Skeletal muscle tissue (tissue), 4 donors: ENCODE results near the gene MYMX. TPM values are rescaled to one million over a fixed set of nuclear protein-coding genes. Genes with fewer than 3 reads are reported as not detected.

Experiments used
- H3K27ac ChIP-seq: one replicate; pipeline ENCODE4 v1.7.0; 2013; ENCODE audit warnings: mild to moderate bottlenecking, low read depth, low read length, inconsistent platforms
- H3K27me3 ChIP-seq, 3 donors: one replicate each; pipeline ENCODE4 v1.7.0; 2013; ENCODE audit warnings: low read length in 3 of 3; ENCODE audit not compliant: control insufficient read depth in 3 of 3, insufficient read depth in 3 of 3
- H3K36me3 ChIP-seq, 3 donors: one replicate each; pipeline ENCODE4 v1.7.0; 2013; ENCODE audit warnings: low read length in 3 of 3; ENCODE audit not compliant: control insufficient read depth in 3 of 3, insufficient read depth in 3 of 3
- H3K4me1 ChIP-seq, 3 donors: one replicate each; pipeline ENCODE4 v1.7.0; 2013; ENCODE audit warnings: low read length in 3 of 3, mild to moderate bottlenecking in 3 of 3; ENCODE audit not compliant: control insufficient read depth in 3 of 3, insufficient read depth in 3 of 3
- H3K4me3 ChIP-seq, 3 donors: one replicate each; pipeline ENCODE4 v1.7.0; 2013; ENCODE audit warnings: low read length in 3 of 3
- H3K9ac ChIP-seq, 3 donors: one replicate each; pipeline ENCODE4 v1.7.0; 2013; ENCODE audit warnings: low read length in 3 of 3, mild to moderate bottlenecking in 3 of 3, moderate library complexity in 2 of 3, low read depth in 1 of 3
- H3K9me3 ChIP-seq, 3 donors: one replicate each; pipeline ENCODE4 v1.7.0; 2013; ENCODE audit warnings: low read length in 3 of 3; ENCODE audit not compliant: control insufficient read depth in 3 of 3
- total RNA-seq: library from RNA; depleted of rRNA; stranded (reverse); fragments of >200 nt; gene quantifications from one replicate; pipeline ENCODE4 v1.2.3, GENCODE V29; 2014
- donor health status: Osteomylitis.

Gene MYMX
- total RNA-seq, 1 donor from 2014 or later = 7.3 TPM

- peak overlapping the region in 2 of 3 donors; percentile 35 to 54 for H3K4me3 ChIP-seq
- H3K36me3 ChIP-seq = peaks cover 6 to 8% (median 6%) of the 10 kb centered on the region in 3 donors
- no peaks in the 10 kb centered on the region for H3K27me3 ChIP-seq
- H3K4me1 ChIP-seq = peaks cover 32 to 36% (median 34%) of the 10 kb centered on the region in 3 donors
- H3K9ac ChIP-seq = peak overlapping the region; percentile 25 to 50 (median 40)
- no peak overlapping the region for H3K27ac ChIP-seq
- H3K9me3 ChIP-seq = no peaks in the 10 kb centered on the region
Observed at GRCh38 chr6:44262467-44263353, 46.0 kb downstream of the MYMX start.

DNA sequence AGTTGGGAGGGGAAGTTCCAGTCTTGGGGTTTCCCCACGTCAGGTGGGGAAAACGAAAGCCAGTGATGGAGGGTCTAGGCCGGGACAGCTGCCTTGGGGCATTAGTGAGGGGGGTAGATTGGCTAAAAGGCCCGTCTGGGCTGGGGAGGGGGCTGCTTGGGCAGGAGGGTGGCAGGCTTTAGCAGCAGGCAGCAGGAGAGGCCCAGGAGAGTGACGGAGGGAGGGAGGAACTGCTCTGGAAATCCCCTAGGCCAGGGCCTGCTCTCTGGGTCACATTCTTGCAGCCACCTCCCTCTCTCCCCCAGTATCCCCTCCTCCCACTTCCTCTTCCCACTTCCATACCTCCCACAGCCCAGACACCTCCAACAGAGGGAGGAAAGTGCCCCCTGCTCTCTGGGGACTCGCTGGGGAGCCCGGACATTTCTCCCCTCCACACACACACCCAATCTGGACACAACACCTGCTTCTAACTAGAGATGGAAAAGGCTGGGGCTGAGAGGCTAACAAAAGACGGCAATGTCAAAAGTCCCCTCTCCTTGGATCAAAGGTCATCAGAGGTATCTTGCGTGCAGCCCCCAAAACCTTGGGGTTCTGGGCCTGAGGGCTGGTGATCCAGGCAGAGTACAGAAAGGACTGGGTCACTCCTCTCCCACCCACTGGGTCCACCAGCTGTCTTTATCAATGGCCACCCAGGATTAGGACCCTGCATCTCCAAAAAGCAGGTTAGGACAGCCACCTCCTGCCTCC, 46.8 kb downstream of the MYMX start:
- peak overlapping the region; percentile 59 to 87 (median 81) for H3K9ac ChIP-seq
- peaks cover 27 to 32% (median 29%) of the 10 kb centered on the region in 3 donors for H3K4me1 ChIP-seq
- peaks cover 6 to 8% (median 6%) of the 10 kb centered on the region in 3 donors for H3K36me3 ChIP-seq
- H3K9me3 ChIP-seq = no peaks in the 10 kb centered on the region
- H3K27me3 ChIP-seq = peaks cover 2 to 6% (median 3%) of the 10 kb centered on the region in 3 donors
- H3K27ac ChIP-seq = no peak overlapping the region
- H3K4me3 ChIP-seq = peak overlapping the region; percentile 41 to 87 (median 73)

DNA sequence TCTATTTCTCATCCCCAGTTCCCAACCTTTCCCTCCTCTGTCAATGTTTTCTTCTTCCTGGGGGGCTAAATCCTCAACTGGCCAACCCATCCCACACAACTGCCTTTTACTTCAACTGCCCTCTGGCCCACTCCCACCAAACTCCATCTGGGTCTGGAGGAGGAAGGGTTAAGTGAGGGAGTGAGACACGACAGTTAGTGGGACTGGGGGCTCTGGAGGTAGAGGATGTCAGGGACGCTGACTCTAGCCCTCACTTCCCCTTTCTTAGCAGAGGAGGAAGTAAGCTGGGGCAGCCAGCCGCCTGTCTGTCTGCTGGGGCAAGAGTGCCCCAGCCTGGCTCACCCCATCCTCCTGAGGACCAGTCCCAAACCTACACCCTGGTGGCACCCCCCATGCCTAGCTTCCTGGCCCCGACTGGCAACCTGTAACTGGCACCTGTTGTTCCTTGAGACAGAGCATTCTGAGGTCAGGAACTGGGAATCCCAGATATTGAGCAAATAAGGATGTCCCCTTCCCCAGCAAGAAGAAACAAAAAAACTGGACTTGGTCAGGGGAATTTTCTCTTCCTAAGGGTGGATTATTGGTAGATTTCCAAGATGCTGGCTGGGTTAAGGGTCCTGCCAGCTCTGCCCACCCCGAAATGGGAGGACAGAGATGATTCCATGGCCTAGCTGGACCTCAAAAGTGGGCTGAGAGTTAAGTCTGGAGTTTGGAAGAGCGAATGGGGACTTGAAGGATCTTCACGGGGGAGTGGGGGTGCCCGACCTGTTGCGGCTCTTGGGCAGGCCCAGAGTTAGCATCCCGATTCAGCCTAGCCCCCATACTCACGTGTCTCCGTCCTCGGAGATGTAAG, 47.7 kb downstream of the MYMX start:
- H3K9ac ChIP-seq = peak overlapping the region; percentile 75 to 87 (median 81)
- H3K27me3 ChIP-seq = peaks cover 7 to 10% (median 9%) of the 10 kb centered on the region in 3 donors
- peak overlapping the region; percentile 73 to 87 (median 85) for H3K4me3 ChIP-seq
- H3K36me3 ChIP-seq = peaks cover 6% of the 10 kb centered on the region in 3 donors
- peak overlapping the region; percentile 55 for H3K27ac ChIP-seq
- peaks cover 27 to 32% (median 29%) of the 10 kb centered on the region in 3 donors for H3K4me1 ChIP-seq
- H3K9me3 ChIP-seq = no peaks in the 10 kb centered on the region

DNA sequence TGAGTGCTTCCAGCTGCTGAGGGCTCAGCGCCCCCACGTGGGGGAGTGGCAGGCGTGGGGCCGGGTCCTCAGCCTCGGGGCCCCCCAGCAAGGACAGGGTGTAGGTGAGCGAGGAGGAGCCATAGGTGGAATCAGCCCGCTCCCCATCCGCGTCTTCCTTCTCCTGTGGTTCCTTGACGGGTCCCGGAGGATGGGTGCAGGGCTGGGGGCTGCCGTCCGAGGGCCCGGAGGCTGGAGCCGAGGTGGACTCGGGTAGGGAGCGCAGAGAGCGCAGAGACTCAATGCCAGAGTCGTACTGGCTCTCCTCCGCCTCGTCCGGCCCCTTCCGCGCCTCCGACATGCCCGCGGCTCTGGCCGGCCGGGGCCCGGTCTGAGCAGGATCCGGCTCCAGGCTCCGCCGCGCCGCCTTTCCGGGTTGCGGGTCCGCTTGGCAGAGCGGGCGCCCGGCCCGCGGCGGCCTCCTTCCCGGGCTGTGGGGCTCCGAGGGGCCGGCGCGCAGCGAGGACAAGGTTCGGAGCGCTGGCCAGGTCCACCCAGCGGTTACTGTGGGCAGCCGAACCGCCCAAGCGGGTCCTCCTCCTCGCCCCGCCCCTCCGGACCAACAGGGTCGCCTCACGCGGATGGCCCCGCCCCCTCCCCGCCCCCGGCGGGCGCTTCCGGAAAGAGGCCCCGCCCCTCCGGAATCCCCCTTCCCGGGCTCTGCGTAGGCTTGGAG, 48.4 kb downstream of the MYMX start, which contains the start of gene NFKBIE:
NFKBIE (minus strand) TSS at position 545 of the 715 bp plus-strand sequence; CDS start at position 340, 205 bp downstream.
- peak within 1 kb of the TSS; percentile 73 to 87 (median 85) for H3K4me3 ChIP-seq
- no peaks in the 10 kb centered on the region for H3K9me3 ChIP-seq
- peaks cover 0 to 3% (median 3%) of the 10 kb centered on the region in 3 donors for H3K36me3 ChIP-seq
- H3K9ac ChIP-seq = peak within 1 kb of the TSS; percentile 75 to 87 (median 81)
- H3K27me3 ChIP-seq = peaks cover 13 to 16% (median 14%) of the 10 kb centered on the region in 3 donors
- H3K27ac ChIP-seq = peak within 1 kb of the TSS; percentile 55
- H3K4me1 ChIP-seq = peaks cover 27 to 32% (median 29%) of the 10 kb centered on the region in 3 donors

- no peak overlapping the region for H3K27ac ChIP-seq
- H3K4me1 ChIP-seq = peaks cover 27 to 32% (median 29%) of the 10 kb centered on the region in 3 donors
- no peak overlapping the region for H3K9ac ChIP-seq
- H3K36me3 ChIP-seq = no peaks in the 10 kb centered on the region
- peaks cover 13 to 16% (median 14%) of the 10 kb centered on the region in 3 donors for H3K27me3 ChIP-seq
- peak overlapping the region; percentile 37 to 54 (median 52) for H3K4me3 ChIP-seq
- no peaks in the 10 kb centered on the region for H3K9me3 ChIP-seq
Observed at GRCh38 chr6:44265722-44266233, 49.1 kb downstream of the MYMX start.

GRCh38 chr6:44266347-44266746, 49.6 kb downstream of the MYMX start:
- no peak overlapping the region for H3K27ac ChIP-seq

DNA sequence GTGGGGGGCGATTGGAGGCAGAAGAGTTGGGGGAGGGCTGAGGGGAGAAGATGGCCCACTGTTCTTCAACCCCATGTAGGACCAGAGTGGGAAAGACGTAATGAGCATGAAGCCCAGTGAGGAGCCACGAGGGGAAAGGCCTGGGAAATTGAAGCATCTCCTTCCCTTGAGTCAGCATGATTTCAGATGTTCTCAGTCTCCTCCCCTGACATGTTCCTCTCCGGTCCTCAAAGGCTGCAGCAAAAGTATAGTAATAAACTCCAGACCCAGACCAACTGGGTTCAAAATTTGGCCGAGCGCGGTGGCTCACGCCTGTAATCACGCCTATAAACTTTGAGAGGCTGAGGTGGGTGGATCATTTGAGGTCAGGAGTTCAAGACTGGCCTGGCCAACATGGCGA, 50.5 kb downstream of the MYMX start:
- Histone ChIP-seq H3K4me1 (peaks cover 27 to 30% (median 29%) of the 10 kb centered on the region in 3 donors), H3K27me3 (peaks cover 24 to 29% (median 27%) of the 10 kb centered on the region in 3 donors), H3K27ac (no peak overlapping the region), H3K9me3 (no peaks in the 10 kb centered on the region), H3K4me3 (no peak overlapping the region), H3K36me3 (no peaks in the 10 kb centered on the region), H3K9ac (no peak overlapping the region)

More at GRCh38 chr6:44266347-44266746, 49.6 kb downstream of the MYMX start:
- Histone ChIP-seq H3K36me3 (no peaks in the 10 kb centered on the region), H3K9me3 (no peaks in the 10 kb centered on the region), H3K27me3 (peaks cover 16 to 20% (median 17%) of the 10 kb centered on the region in 3 donors), H3K4me1 (peaks cover 27 to 32% (median 29%) of the 10 kb centered on the region in 3 donors), H3K9ac (no peak overlapping the region), H3K4me3 (no peak overlapping the region)
